Stimulated activated CD4-positive, alpha-beta T cell treated with anti-CD3 and anti-CD28 coated beads, Interleukin-15, amount 100 ng/mL, for 48 hours (primary cell): ENCODE data around the gene HEBP1.

Experiments
- DNase-seq, 2 donors: peaks; one replicate each; pipeline ENCODE4 v3.0.0-alpha.2; 2020; ENCODE audit warnings: low read depth in 2 of 2

The HEBP1 gene

DNA sequence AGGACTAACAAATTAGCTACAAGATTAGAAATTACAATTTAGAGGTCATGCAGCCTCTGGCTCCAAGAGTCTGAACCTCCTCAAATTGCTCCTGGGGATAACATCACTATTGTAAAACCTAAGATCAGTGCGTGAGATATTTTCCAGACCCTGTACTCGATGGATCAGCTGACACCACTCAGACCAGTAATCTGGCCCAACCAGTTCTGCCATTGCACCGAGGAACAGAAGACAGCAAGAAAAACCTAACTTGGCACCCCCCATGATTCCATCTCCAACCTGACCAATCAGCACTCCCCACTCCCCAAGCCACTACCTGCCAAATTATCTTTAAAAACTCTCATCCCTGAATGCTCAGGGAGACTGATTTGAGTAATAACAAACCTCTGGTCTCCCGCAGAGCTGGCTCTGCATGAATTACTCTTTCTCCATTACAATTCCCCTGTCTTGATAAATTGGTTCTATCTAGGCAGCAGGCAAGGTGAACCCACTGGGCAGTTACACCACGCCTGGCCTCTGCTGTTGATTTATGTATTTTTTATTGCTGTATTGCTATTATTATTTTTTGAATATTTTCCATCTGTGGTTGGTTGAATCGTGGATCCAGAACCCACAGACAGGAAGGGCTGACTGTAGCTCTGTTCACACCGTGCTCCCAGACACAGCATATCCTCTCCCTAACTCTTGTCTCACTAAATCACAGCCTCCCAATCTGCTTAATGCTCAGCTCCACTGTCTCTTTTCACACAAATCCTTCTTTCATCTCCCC lies 9.2 kb downstream of the HEBP1 start:
- DNase-seq = no peak

DNA sequence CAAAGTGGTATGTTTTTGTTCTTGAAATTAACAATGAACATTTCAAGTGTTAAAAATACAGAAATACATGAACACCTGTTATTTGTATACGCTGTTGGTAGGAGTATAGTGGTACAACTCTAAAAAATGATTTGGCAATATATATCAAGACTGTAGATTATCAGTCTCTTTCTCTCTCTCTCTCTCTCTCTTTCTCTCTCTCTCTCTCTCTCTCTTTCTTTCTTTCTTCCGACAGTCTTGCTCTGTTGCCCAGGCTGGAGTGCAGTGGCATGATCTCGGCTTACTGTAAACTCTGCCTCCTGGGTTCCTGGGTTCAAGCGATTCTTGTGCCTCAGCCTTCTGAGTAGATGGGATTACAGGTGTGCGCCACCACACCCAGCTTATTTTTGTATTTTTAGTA lies 12.6 kb downstream of the HEBP1 start:
- DNase-seq = no peak

DNA sequence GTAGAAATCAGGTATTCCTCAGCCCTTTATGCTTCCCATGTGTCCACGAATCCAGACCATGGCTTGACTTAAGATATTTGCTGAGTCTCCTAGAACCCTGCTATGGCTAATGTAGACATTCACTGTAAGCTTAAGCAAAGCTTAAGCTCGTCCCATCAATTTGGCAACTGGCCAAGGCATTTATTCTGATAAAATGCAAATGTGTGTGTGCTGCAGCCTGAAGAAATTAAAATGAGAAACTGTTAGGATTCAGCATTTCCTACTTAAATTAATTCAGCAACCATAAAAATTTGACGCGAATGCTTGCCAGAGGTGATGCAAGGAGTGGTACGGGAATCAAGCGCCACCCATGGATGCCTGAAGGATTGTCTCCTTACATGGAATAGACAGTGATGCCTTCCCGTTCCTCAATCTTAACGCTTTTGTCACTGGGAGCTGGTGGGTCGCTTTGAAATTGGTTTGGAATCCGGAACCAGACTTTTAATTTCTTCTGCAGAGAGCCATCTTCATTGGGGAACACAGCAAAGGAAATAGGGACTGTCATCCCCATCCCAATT lies 13.2 kb downstream of the HEBP1 start:
- DNase-seq = no peak

DNA sequence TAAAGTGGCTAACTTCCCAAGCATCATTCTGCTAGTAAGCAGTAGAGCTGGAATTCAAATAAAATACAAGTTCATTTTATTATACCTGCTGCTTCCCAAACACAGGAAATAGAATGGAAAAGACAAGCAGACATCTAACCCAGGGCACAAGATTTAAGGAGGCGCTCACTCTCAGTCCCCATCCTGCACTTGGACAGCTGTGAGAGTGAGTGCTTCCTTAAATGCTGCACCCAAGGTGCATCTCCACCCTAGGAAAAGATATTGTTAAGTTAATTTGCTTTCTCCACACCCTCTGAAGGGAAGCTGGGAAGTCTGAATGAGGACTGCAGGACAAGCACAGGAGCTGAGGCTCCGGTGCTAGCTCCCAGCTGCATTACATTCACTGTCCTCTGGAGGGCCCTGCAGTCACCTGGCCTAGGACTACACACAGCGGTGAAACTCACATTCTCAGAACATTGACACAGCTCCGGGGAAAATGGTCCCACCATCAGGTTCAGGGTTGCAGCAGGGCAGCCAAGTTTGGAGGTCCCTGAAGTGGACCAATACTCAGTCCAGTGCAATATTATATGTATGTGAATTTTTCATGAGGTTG lies 14.2 kb downstream of the HEBP1 start:
- DNase-seq = no peak

DNA sequence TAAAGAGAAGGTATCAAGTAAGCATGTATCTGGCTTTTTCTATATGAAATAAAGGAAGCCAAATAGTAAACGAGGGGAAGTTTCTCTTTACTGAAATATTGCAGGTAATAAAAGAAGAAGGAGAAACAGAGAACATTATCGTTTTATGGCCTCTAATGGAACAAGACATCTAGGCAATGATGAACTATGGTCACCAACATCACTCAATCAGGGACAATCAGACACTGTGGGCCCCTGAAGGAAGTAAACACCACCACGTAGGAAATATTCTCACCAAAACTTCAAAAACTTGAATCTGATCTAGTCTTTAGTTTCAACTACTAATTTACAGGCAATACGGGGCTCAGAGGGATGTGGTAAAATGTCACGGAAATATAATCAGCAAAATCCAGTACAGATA lies 15.9 kb downstream of the HEBP1 start:
- no peak for DNase-seq

DNA sequence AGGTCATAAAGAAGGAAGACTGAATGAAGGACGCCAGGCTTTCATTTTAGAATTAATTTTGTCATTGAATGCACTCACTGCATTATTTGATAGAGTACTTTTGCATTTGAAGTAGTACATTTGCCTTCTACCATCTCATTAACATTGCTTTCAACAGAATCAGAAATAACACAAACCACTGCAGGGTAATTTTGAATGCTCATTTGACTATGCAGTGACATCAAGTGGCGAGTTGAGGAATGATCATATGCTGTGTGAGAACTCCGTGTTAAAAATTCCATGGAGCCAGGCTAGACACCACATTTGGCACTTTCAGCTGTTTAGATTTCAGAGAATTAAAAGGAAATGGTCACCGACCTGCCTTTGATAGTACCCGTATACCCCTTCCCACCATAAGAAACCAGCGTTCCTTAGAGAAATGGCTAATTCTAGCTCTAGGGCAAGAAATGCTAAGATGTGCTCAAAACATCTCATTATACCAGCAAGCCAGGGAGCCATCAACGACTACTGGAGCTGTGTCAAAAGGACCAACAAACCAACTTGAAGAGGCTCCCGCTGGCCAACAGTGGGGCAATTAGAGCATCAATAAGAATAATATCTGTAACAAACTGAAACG lies 16.5 kb downstream of the HEBP1 start:
- no peak for DNase-seq

DNA sequence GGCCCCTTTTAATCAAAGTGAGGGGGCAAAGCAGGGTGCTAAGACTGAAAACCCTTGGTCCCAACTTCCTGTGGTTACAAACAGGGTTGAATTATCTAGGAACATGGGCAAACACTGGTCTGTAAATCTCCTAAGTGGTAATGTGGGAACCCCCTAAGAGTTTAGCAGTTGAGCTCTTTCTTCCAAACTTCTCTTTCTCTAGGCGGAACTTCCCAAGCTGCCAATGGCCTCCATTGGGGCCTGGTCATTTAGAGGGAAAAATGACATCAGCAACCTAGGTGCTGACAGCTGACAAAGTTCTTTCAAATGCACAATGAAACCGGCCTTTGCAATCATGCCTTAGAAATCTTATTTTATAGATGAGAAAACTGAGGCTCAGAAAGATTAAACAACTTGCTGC lies 17.7 kb downstream of the HEBP1 start:
- DNase-seq = no peak

DNA sequence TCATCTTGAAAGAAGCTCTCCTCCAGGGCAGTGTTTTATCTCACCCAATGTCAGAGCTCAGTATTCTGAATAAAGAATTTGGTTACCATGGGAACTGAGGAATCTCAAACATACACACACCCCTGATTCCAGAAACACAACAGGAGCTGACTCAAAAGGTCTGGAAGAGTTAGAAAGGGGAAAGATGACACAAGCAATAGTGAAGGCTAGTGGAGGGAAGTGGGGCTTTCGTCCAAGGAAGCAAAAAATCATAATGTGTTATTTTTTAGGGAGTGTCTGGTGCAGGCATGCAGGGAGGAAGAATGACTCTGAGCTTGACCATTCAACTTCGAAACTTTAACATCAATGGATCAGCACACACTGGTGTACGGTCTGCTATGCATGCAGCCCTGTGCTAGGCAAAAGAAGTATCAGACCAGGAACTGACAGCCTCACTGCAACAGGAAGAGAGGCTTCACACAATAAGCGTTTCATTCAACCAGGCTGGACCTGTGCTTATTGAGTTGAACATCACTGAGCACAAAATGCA lies 20.3 kb downstream of the HEBP1 start:
- no peak for DNase-seq

DNA sequence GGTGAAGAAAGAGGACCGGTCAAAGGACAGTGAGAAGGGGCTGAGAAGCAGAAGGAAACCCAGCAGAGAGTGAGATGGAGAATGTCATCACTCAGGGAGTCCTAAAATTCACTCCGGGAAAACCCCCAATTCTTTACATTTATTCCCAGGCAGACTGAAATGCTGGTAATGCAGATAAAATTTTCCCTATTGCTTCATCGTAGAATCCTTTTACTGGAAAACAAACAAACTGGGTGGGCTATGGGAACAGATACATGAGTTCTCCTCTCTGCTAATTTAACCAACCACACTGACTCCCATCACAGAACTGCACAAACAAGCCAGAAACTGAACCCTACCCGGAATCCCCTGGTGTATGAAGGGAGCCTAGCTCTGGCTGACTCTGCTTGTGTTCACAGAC lies 20.9 kb downstream of the HEBP1 start:
- no peak for DNase-seq

DNA sequence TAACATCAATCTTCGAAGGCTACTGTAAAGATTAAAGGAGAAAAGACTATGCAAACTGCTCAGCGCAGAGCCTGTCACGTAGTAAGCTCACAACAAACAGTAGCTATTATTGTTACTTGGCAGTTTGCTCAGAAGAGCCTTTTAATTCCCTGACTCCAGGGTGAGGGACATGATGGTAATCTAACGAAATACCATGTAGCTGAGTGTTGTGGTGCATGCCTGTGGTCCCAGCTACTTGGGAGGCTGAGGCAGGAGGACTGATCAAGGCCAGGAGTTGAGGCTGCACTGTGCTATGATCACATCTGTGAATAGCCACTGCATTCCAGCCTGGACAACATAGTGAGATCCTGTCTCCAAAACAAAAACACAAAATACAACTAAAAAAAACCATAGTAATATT lies 22.8 kb downstream of the HEBP1 start:
- DNase-seq = no peak

DNA sequence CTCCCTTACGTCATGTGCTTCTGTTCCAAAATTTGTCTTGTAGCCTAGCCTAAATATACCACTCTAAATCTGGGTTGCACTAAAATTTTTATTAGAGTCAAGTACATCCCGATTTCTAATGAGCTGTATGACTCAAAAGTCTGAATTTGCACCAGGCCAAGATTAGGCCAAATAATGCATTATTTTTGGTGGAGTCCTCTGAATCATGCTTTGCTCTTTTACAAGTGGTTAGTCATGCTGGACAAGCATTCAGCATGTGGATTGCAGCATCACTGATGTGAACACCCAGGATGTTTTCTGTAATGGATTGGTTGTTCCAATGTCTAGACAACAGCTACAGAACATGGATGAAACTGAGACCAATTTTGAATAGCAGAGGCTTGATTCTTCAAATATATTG lies 23.7 kb downstream of the HEBP1 start:
- DNase-seq = no peak

DNA sequence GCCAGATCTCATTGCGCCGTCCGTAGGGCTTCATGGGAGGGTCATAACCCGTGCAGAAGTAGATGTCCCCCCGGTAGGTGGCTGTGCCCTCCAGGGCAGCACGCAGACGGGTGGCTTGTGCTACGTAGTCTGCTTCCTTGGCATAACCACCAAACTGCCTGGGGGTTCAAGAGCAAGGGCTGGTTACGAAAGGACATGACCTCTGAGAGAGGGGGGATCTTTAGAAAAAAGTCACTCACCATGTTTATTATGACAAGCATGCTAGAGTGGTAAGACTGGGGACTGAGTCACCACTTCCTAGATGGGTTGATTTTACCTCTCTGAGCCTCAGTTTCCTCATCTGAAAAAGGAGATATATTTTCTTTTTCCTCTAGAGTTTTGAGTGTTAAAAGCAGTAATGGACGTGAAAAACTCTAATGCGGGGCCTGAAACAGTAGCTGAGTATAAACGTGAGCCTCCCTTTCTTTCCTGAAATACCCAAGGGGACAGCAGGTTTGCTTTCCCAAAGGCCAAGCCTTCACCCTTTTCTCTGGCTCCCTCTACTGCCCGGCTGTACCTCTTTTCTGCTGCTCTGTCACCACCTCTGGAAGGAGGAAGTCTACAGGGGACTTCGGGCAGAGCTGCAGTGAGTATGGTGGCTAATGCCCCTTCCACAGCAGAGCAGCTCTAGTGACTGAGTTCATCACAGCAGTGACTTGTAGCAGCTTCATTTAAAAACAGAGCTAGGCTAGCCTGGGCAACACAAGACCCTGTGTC lies 24.6 kb downstream of the HEBP1 start:
- no peak for DNase-seq

DNA sequence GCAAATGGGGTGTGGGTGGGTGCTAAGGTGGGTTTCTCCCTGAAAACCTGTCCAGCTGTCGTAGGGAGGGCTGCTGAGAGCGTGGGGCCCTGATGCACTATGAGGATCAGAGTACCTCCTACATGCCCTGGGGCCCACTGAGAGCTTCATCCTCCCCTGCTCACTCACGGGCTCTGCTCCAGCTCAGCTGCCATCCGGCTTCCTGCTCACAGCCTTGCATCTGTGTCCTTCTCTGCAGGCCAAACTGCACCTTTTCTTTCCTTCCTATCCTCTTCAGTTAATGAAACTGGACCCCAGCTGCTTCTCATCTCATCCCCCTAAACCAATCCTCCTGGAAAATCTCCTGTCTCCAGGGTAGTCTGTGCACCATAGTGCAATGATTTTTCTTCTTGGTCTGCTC lies 25.9 kb downstream of the HEBP1 start:
- DNase-seq = no peak

DNA sequence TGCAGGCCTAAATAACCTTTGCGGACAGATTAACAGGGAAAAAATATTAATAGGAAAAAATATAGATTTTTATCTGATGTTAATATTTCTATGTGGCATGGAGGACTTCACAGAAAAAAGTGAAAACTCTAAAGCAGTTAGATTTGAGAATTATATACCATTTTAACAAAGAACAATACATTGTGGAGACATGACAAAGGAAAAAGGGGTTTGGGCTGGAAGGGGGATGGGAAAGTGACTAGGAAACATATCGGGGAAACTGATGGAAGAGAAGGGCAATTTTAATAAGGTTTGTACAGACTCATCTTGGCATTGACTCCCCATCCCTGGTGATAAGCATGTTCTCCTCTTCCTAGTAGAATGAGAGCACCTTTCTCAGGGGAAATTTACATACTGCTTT lies 27.0 kb downstream of the HEBP1 start:
- DNase-seq = no peak

DNA sequence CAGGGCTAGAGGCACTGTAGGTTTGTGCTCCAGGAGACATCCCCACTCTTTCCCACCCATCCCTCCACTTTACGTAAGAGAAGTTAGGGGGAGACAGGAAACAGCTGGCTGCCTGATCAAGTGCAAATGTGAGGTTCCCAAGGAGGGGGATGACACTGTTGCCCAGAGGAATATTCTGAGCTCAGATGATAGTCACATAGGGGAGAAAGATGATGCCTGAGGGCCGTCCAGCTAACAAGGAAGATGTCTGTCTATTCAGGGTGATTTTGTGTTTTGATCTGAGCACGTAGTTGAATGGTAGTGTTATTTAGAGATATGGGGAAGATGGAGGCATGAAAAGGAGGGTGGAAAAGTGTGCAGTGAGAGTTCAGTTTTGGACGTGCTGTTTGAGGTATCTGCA lies 34.2 kb downstream of the HEBP1 start:
- DNase-seq = no peak

DNA sequence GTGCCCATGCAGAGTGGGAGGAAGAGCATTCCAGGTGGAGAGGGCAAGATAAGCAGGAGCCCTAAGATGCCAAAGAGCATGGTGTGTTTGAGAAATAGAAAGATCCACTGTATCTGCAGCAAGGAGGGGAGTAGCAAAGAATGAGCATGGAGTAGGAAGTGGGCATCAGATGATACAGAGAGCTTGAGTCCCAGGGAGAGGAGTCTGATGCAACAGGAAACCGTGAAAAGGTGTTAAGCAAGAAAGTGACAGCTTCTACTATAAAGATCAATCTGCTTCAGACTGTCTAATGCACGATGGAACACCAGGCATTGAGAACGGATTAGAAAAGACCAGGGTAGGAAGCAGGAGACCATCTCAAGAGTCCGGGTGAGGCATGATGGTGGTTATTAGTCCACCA lies 35.8 kb downstream of the HEBP1 start:
- no peak for DNase-seq

DNA sequence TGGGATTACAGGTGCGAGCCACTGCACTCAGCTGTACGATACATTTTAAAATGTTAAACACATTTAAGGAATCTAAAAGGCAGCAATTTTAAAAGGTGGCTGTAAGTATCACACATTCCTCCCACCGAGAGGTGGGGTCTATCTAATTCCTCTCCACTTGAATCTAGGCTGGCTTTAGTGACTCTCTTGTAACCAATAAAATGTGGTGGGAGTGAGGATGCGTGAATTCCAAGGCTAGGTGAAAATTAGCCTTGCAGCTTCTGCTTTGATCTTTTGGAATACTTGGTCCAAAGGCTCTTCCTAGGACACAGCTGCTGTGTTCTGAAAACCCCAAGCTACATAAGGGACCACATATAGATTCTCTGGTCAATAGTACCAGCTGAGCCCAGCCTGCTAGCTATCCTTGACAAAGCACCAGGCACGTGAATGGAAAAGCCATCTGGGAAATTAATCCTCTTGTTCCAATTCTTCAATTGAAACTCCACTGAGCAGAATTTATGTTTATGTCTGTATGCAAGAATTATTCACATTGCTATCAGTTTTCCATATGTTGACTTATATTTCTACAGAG lies 39.3 kb downstream of the HEBP1 start:
- DNase-seq = no peak

DNA sequence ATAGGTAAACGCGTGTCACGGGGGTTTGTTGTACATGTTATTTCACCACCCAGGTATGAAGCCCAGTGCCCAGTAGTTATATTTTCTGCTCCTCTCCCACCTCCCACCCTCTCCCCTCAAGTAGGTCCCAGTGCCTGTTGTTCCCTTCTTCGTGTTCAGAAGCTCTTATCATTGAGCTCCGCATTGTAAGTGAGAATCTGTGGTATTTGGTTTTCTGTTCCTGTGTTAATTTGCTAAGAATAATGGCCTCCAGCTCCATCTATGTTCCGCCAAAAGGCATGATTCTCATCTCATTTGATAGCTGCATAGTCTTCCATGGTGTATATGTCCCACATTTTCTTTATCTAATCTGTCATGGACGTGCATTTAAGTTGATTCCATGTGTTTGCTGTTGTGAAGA lies 41.2 kb downstream of the HEBP1 start:
- no peak for DNase-seq

DNA sequence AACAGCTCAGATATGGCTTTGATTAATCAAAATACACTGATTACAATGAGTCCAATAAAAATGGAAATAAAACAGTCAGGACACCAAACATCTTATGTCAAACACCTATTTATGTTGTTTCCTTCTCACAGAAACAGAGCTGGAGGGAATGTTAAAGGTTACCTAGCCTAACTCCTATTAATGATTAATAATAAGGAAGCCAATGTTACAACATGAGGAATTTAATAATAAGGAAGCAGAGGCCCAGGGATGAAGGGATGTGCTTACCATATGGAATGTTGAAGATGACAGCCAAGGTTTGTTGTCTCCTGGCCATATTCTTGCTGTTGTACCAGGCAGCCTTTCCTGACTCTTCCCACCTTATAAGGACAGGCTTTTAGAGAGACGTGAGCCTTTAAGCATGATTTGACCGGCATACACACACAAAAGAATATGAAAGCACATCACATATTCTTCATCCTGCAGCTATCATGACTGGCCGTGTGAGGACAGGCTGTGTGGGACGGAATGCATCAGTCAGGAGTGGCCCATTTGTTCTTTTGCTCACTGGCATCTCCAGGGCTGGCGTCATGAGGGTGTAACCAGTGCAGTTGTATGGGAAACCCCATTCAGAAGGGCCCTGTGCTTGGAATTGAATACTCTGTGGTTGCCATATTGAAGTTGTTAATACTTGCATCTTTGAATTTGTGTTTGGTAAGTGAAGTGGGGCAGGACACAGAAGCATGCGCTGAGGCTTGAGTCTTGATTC lies 45.0 kb downstream of the HEBP1 start:
- no peak for DNase-seq

DNA sequence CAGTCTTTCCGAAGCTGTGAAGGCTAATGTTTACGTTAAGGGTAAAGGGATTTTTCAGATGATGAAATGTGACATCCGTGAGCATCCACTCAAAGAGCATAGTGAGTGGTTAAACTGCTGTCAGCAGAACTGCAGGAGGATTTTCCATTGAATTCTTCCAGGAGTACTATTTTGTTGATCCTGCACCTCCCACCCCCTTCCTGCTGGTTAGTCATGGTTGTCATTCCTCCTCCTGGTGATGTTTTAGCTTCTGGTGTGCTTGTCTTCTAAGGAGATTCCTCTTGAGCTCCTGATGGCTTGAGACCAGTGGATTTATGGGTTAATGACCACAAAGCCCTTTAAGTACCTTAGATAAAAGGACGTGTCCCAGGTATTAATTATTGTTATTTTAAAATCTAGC lies 45.7 kb downstream of the HEBP1 start:
- DNase-seq = no peak

DNA sequence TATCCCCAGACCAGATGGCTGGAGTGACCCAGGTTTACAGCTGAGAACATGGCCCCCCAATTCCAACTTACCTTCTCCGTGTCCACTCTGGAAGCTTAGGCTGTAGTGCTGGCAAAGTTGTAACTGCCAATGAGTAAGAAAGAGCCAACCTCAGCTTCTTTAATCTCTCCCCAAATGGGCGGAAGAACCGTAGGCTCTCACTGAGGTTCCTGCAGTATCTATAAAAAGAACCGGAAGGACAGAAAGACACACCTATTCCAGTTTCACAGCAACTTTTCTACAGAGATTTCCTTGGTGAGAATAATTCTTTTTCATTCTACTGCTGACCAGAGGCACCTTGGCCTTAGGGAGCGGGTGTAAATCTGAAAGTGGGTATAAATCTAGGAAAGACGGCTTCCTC lies 48.0 kb downstream of the HEBP1 start, which contains the start of gene GPRC5D:
Gene GPRC5D (minus strand): TSS at position 135 of the 400 bp plus-strand sequence. CDS start 1,786 bp downstream, outside the sequence.
- DNase-seq = no peak
